HG03457 (cell line): ENCODE data around the gene ZNHIT3.
A peak's percentile ranks its signal among the peaks of the same experiment; 100 is the strongest.
"Not testable (repeated sequence)": the region's sequence is repeated elsewhere in the genome, so short reads cannot be mapped to it uniquely, and the experiment has no call there.

Source experiments
- ATAC-seq: cut with Tn5 transposase; IDR thresholded peaks from one replicate; pipeline ENCODE4 v1.9.1; 2021; ENCODE audit warnings: moderate number of reproducible peaks; ENCODE audit not compliant: unreplicated experiment

Gene ZNHIT3

GRCh38 chr17:36486204-36487194 lies at the start of gene ZNHIT3:
TSS of gene ZNHIT3 (plus strand) at chr17:36486681. CDS start at chr17:36486700, 19 bp downstream.
- ATAC-seq: peak; percentile 74

- ATAC-seq: not testable (repeated sequence)
Measured at GRCh38 chr17:36441792-36442191, 44.7 kb upstream of the ZNHIT3 start.

- no peak for ATAC-seq
Measured at GRCh38 chr17:36443777-36444176, 42.7 kb upstream of the ZNHIT3 start.

- ATAC-seq: not testable (repeated sequence)
Measured at GRCh38 chr17:36449997-36450396, 36.5 kb upstream of the ZNHIT3 start.

GRCh38 chr17:36452888-36453287 lies 33.6 kb upstream of the ZNHIT3 start:
- ATAC-seq: not testable (repeated sequence)

- not testable (repeated sequence) for ATAC-seq
Measured at GRCh38 chr17:36457701-36458100, 28.8 kb upstream of the ZNHIT3 start.

- ATAC-seq: no peak
Measured at GRCh38 chr17:36459045-36459444, 27.4 kb upstream of the ZNHIT3 start.

GRCh38 chr17:36459601-36460000 lies 26.9 kb upstream of the ZNHIT3 start:
- ATAC-seq: no peak

GRCh38 chr17:36460265-36460937 lies 26.1 kb upstream of the ZNHIT3 start:
- no peak for ATAC-seq

- no peak for ATAC-seq
Measured at GRCh38 chr17:36461330-36462110, 25.0 kb upstream of the ZNHIT3 start.

- no peak for ATAC-seq
Measured at GRCh38 chr17:36463916-36464764, 22.3 kb upstream of the ZNHIT3 start.

GRCh38 chr17:36464765-36465088 lies 21.8 kb upstream of the ZNHIT3 start:
- no peak for ATAC-seq

GRCh38 chr17:36468903-36469635 lies 17.4 kb upstream of the ZNHIT3 start:
- no peak for ATAC-seq

- ATAC-seq: no peak
Measured at GRCh38 chr17:36469733-36470132, 16.7 kb upstream of the ZNHIT3 start.

GRCh38 chr17:36470499-36470898 lies 16.0 kb upstream of the ZNHIT3 start:
- no peak for ATAC-seq

- ATAC-seq: no peak
Measured at GRCh38 chr17:36474571-36474970, 11.9 kb upstream of the ZNHIT3 start.

GRCh38 chr17:36475346-36475970 lies 11.0 kb upstream of the ZNHIT3 start:
- ATAC-seq: no peak

- no peak for ATAC-seq
Measured at GRCh38 chr17:36481829-36482228, 4.7 kb upstream of the ZNHIT3 start.
